Loucy (cell line): ENCODE data around the gene ZSCAN9.

Experiments used
- EZH2phosphoT487 ChIP-seq: fragments of 200-600 bp; IDR thresholded peaks from 2 replicates; pipeline ENCODE4 v1.6.1; 2018; ENCODE audit warnings: antibody characterized with exemption, mild to moderate bottlenecking, moderate library complexity, borderline replicate concordance
- TF ChIP-seq, protein P1 (sequence below): fragments of 200-600 bp; sonication (generic); conservative IDR thresholded peaks from 2 replicates; pipeline ENCODE4 v1.5.1; 2014; ENCODE audit warnings: mild to moderate bottlenecking, antibody characterized with exemption, low read length

- TF ChIP-seq, protein P1, sequence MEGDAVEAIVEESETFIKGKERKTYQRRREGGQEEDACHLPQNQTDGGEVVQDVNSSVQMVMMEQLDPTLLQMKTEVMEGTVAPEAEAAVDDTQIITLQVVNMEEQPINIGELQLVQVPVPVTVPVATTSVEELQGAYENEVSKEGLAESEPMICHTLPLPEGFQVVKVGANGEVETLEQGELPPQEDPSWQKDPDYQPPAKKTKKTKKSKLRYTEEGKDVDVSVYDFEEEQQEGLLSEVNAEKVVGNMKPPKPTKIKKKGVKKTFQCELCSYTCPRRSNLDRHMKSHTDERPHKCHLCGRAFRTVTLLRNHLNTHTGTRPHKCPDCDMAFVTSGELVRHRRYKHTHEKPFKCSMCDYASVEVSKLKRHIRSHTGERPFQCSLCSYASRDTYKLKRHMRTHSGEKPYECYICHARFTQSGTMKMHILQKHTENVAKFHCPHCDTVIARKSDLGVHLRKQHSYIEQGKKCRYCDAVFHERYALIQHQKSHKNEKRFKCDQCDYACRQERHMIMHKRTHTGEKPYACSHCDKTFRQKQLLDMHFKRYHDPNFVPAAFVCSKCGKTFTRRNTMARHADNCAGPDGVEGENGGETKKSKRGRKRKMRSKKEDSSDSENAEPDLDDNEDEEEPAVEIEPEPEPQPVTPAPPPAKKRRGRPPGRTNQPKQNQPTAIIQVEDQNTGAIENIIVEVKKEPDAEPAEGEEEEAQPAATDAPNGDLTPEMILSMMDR = no peak
- no peak for TF ChIP-seq EZH2phosphoT487
These were observed 19.2 kb upstream of the ZSCAN9 start for GRCh38 chr6:28205879-28206278.
